IPS-18a (cell line): Measurements from ENCODE around the gene DMAC2.
"Not testable (repeated sequence)": the region's sequence is repeated elsewhere in the genome, so short reads cannot be mapped to it uniquely, and the experiment has no call there.

Source experiments
- H3K27ac ChIP-seq: one replicate; pipeline ENCODE4 v1.5.1; 2013; ENCODE audit warnings: low read length
- H3K27me3 ChIP-seq: one replicate; pipeline ENCODE4 v1.6.1; 2013; ENCODE audit warnings: mild to moderate bottlenecking, low read length; ENCODE audit not compliant: control insufficient read depth, insufficient read depth
- H3K36me3 ChIP-seq: one replicate; pipeline ENCODE4 v1.6.1; 2013; ENCODE audit warnings: low read depth, low read length; ENCODE audit not compliant: control insufficient read depth
- H3K4me1 ChIP-seq: one replicate; pipeline ENCODE4 v1.6.1; 2013; ENCODE audit warnings: low read depth, low read length; ENCODE audit not compliant: control insufficient read depth
- H3K4me3 ChIP-seq: one replicate; pipeline ENCODE4 v1.5.1; 2013; ENCODE audit warnings: low read length
- H3K9ac ChIP-seq: one replicate; pipeline ENCODE4 v1.6.1; 2013; ENCODE audit warnings: mild to moderate bottlenecking, low read length, moderate library complexity
- H3K9me3 ChIP-seq: one replicate; pipeline ENCODE4 v1.6.1; 2013; ENCODE audit warnings: low read depth, low read length; ENCODE audit not compliant: control insufficient read depth

DMAC2 gene

DNA sequence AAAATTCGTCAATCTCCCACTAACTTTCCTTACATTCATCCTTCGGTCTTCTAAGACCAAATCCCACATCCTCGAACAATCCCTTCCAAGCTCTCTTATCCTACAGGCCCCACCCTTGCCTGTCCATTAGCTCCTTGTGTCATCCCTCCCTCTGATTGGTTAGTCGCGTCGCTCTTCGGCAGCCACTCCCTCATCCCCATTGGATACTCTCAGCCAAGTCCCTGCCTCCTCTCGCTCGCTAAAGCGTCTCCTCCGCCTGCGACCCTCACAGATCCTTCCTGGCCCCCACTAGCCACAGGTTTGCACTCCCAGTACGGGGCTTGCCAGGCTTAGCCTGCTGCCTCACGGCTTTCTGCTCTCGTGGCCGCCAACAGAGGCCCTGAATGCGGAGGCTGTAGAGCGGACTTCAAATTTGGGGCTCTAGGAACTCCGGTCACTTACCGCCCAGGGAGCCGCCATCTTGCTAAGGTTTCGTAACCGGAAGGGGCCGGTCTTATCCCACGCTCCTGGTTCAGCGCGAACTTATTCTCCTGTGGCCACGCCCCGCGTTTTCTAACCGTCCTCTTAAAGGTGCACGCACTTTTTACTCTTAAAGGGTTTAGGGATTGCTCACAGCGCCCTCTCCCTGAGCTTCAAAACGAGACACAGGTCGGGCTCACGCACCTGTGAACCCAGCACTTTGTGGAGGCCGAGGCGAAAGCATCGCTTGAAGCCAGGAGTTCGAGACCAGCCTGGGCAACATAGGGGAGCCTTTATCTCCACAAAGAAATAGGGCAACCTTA lies at the start of gene DMAC2:
Gene DMAC2 (minus strand): TSS at position 472 of the 782 bp plus-strand sequence. CDS start 13 bp downstream, at position 459.
- Histone ChIP-seq H3K4me1 (no peaks in the 10 kb centered on the region), H3K9ac (peak within 1 kb of the TSS; percentile 89), H3K36me3 (no peaks in the 10 kb centered on the region), H3K9me3 (no peaks in the 10 kb centered on the region), H3K27me3 (no peaks in the 10 kb centered on the region), H3K4me3 (peak within 1 kb of the TSS; percentile 81), H3K27ac (peak within 1 kb of the TSS; percentile 96)

DNA sequence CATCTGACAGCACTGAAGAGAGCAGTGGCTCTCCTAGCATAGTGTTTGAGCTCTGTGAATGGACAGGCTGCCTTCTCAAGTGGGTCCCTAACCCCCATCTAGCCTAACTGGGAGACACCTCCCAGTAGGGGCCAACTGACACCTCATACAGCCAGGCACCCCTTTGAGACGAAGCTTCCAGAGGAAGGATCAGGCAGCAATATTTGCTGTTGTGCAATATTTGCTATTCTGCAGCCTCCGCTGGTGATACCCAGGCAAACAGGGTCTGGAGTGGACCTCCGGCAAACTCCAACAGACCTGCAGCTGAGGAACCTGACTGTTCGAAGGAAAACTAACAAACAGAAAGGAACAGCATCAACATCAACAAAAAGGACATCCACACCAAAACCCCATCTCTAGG lies 47.2 kb upstream of the DMAC2 start:
- not testable (repeated sequence) for H3K4me3 ChIP-seq, H3K27me3 ChIP-seq, H3K4me1 ChIP-seq, H3K9ac ChIP-seq, H3K9me3 ChIP-seq, H3K36me3 ChIP-seq, H3K27ac ChIP-seq

DNA sequence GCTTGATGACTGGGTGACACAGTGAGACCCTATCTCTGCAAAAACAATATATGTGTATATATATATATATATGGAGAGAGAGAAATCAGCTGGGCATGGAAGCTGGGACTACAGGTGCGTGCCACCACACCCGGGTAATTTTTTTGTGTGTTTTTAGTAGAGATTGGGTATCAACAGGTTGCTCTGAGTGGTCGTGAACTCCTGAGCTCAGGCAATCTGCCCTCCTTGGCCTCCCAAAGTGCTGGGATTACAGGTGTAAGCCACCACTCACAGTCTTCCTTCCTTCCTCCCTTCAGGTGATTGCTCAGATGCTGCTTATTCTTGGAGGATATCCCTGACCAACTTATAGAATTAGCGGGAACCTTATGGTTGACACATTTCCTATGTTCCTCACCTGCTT lies 45.1 kb upstream of the DMAC2 start:
- H3K4me1 ChIP-seq: no peaks in the 10 kb centered on the region
- H3K27me3 ChIP-seq: no peaks in the 10 kb centered on the region
- H3K9me3 ChIP-seq: peaks cover 6% of the 10 kb centered on the region
- H3K4me3 ChIP-seq: no peak overlapping the region
- H3K36me3 ChIP-seq: no peaks in the 10 kb centered on the region
- H3K27ac ChIP-seq: no peak overlapping the region
- H3K9ac ChIP-seq: no peak overlapping the region

GRCh38 chr19:41480336-41480735 lies 40.6 kb upstream of the DMAC2 start:
- Histone ChIP-seq H3K4me1 (no peaks in the 10 kb centered on the region), H3K27ac (no peak overlapping the region), H3K36me3 (no peaks in the 10 kb centered on the region), H3K4me3 (no peak overlapping the region), H3K9me3 (peaks cover 7% of the 10 kb centered on the region), H3K9ac (no peak overlapping the region), H3K27me3 (no peaks in the 10 kb centered on the region)

GRCh38 chr19:41479757-41480191 lies 40.1 kb upstream of the DMAC2 start:
- H3K9me3 ChIP-seq: peaks cover 3% of the 10 kb centered on the region
- no peaks in the 10 kb centered on the region for H3K4me1 ChIP-seq
- H3K9ac ChIP-seq: no peak overlapping the region
- no peak overlapping the region for H3K4me3 ChIP-seq
- no peak overlapping the region for H3K27ac ChIP-seq
- H3K36me3 ChIP-seq: no peaks in the 10 kb centered on the region
- no peaks in the 10 kb centered on the region for H3K27me3 ChIP-seq

DNA sequence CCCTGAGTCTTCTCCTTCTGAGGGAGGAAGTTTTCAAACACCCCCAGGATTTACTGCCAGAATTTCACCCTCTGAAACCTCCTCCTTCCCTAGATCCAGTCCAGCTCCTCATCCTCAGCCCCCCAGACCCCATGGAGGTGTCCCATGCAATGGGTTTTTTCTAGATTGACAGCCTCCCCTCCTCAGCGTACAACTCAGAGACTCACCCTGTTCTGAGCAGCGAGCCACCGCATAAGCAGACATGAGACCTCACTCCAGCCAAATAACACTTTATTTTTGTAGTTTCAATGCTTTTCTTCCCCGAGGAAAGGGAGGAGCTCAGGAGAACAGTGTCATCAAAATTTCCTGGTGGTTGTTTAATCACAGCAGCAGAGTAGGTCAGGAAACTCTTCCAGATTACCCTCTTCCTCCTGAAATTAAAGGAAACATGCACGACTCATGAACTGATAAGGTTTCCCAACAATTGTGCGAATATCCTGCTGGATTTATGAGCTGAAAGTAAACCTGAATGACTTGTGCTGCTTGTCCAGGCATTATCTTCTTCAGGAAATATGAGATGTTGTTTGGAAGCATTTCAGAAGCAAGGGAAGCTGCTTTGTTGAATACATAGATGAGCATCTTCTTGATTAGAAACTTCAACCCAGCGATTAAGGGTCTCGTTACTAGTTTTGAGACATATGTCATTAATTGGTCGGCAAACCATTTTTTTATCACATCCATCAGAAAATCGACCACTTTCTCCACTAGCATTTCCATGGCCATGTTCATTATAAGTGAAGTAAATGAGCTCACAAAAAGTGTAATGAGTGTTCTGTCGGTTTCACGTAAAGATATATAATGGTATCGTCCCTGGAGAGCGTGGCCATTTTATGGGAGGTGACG lies 39.4 kb upstream of the DMAC2 start:
- H3K27ac ChIP-seq: no peak overlapping the region
- peaks cover 3% of the 10 kb centered on the region for H3K9me3 ChIP-seq

DNA sequence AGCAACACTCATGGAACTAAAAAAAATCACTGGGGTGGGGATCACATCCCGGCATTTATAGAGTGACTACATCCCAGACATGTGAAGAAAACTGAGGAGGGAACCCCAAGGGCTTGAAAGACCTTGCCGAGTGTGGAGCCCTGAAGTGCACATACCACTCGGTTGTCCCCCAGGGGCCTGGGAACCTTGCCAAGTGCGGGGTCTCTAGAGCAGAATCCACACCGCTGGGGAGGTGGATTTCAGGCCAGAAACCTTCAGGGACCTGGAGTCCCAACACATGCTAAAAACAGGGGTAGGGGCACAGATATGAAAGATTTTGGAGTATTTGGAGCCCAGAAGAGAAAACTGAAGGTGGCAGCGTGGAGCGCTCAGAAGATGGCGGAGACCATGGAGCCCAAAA lies 38.5 kb upstream of the DMAC2 start:
- H3K9ac ChIP-seq: no peak overlapping the region
- no peaks in the 10 kb centered on the region for H3K4me1 ChIP-seq
- no peaks in the 10 kb centered on the region for H3K36me3 ChIP-seq
- peaks cover 3% of the 10 kb centered on the region for H3K9me3 ChIP-seq
- no peak overlapping the region for H3K27ac ChIP-seq
- no peak overlapping the region for H3K4me3 ChIP-seq
- H3K27me3 ChIP-seq: no peaks in the 10 kb centered on the region

More for the DNA sequence above, 39.4 kb upstream of the DMAC2 start:
- Histone ChIP-seq H3K36me3 (no peaks in the 10 kb centered on the region), H3K27me3 (no peaks in the 10 kb centered on the region), H3K4me3 (no peak overlapping the region), H3K4me1 (no peaks in the 10 kb centered on the region), H3K9ac (no peak overlapping the region)

- no peaks in the 10 kb centered on the region for H3K36me3 ChIP-seq
- H3K27ac ChIP-seq: no peak overlapping the region
- H3K4me1 ChIP-seq: no peaks in the 10 kb centered on the region
- no peak overlapping the region for H3K4me3 ChIP-seq
- peaks cover 3% of the 10 kb centered on the region for H3K9me3 ChIP-seq
- no peak overlapping the region for H3K9ac ChIP-seq
- H3K27me3 ChIP-seq: no peaks in the 10 kb centered on the region
Observed at GRCh38 chr19:41476583-41476982, 36.9 kb upstream of the DMAC2 start.

GRCh38 chr19:41463257-41464256 lies 23.8 kb upstream of the DMAC2 start:
- not testable (repeated sequence) for H3K4me3 ChIP-seq, H3K27me3 ChIP-seq, H3K27ac ChIP-seq, H3K9ac ChIP-seq, H3K36me3 ChIP-seq, H3K9me3 ChIP-seq, H3K4me1 ChIP-seq

DNA sequence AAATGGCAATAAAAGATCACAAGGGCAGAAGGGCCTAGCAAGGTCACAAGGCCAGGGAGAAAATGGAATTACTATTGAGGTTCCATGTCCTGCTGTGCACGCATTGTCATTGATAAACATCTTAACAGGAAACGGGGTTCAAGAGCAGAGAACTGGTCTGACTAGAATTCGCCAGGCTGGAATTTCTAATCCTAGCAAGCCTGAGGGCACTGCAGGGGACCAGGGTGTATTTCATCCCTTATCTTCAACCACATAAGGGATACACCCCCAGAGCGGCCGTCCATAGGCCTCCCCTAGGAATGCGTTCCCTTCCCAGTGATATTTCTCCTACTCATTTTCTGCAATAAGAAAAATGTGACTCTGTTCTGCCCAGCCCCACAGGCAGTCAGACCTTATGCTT lies 22.8 kb upstream of the DMAC2 start:
- H3K36me3 ChIP-seq: no peaks in the 10 kb centered on the region
- no peaks in the 10 kb centered on the region for H3K27me3 ChIP-seq
- H3K4me1 ChIP-seq: no peaks in the 10 kb centered on the region
- no peak overlapping the region for H3K9ac ChIP-seq
- H3K4me3 ChIP-seq: no peak overlapping the region
- H3K27ac ChIP-seq: no peak overlapping the region
- H3K9me3 ChIP-seq: no peaks in the 10 kb centered on the region

GRCh38 chr19:41457241-41457640 lies 17.5 kb upstream of the DMAC2 start:
- Histone ChIP-seq H3K9ac (no peak overlapping the region), H3K36me3 (no peaks in the 10 kb centered on the region), H3K4me1 (no peaks in the 10 kb centered on the region), H3K4me3 (no peak overlapping the region), H3K27me3 (peaks cover 7% of the 10 kb centered on the region), H3K9me3 (no peaks in the 10 kb centered on the region), H3K27ac (no peak overlapping the region)
